HepG2 (cell line): Measurements from ENCODE around the gene BASP1. TPM values are rescaled to one million over a fixed set of nuclear protein-coding genes. Genes with fewer than 3 reads are reported as not detected.

Source experiments
- ATAC-seq: fragments of 200-7000 bp; cut with Tn5 transposase; 3 replicates; pipeline ENCODE4 v1.9.1; 2020; ENCODE audit warnings: mild to moderate bottlenecking, moderate library complexity
- BruUV-seq: library from RNA; stranded (reverse); fragments of 400-500 nt; replicated peaks from 2 replicates; lab custom pipeline; 2021; lab: Mats Ljungman, UMichigan
- CTCF ChIA-PET: fragments of 300-600 bp; formaldehyde crosslinking; extraction: SDS; loops from one replicate; lab custom pipeline; 2021; ENCODE audit warnings: low total read pairs, inconsistent platforms, low intra/inter-chr PET ratio; lab: Yijun Ruan, JAX
- POLR2A ChIA-PET: fragments of 350-600 bp; sonication (Branson Sonifier 250); formaldehyde crosslinking; loops from one replicate; lab custom pipeline; 2020; ENCODE audit warnings: antibody characterized with exemption, inconsistent platforms; lab: Yijun Ruan, JAX
- DNase-seq: peaks from one replicate; pipeline ENCODE4 v3.0.0-alpha.2; 2015; ENCODE audit warnings: low spot score
- FAIRE-seq: peaks from 3 replicates; lab custom pipeline; 2011; peaks lifted over from hg19 to GRCh38; lab: Jason Lieb, UNC
- H2AFZ ChIP-seq: one replicate; pipeline ENCODE4 v1.6.1; 2011; ENCODE audit warnings: low read length, inconsistent platforms
- H3K27ac ChIP-seq: fragments of 300-600 bp; 3 replicates; pipeline ENCODE4 v1.8.0; 2011; ENCODE audit warnings: mixed run types, mild to moderate bottlenecking, mixed read lengths, low read length, inconsistent platforms; ENCODE audit not compliant: insufficient read depth; ENCODE audit errors: extremely low read length
- H3K27me3 ChIP-seq, 2 experiments: fragments of 200-600 bp in 1 of 2; 2 replicates in 1 of 2; 3 replicates in 1 of 2; pipeline versions ENCODE4 v1.6.0 to v1.8.0; 2011; ENCODE audit warnings: low read length in 2 of 2, mild to moderate bottlenecking in 2 of 2, moderate library complexity in 2 of 2, inconsistent platforms in 1 of 2; ENCODE audit not compliant: insufficient read depth in 2 of 2, control insufficient read depth in 1 of 2
- H3K36me3 ChIP-seq, 2 experiments: fragments of 200-600 bp in 1 of 2; replicated peaks in 1 of 2; 2 replicates in 1 of 2; 3 replicates in 1 of 2; pipeline versions ENCODE4 v1.5.1 to v1.8.0; 2011; ENCODE audit warnings: low read length in 2 of 2, inconsistent platforms in 1 of 2; ENCODE audit not compliant: insufficient read depth in 2 of 2, control insufficient read depth in 1 of 2
- H3K4me1 ChIP-seq: 2 replicates; pipeline ENCODE4 v1.5.1; 2012; ENCODE audit warnings: low read length, inconsistent platforms; ENCODE audit not compliant: insufficient read depth
- H3K4me2 ChIP-seq: 2 replicates; pipeline ENCODE4 v1.6.0; 2011; ENCODE audit warnings: low read depth, low read length, inconsistent platforms
- H3K4me3 ChIP-seq, 3 experiments: fragments of 200-600 bp in 1 of 3; sonication (generic), shearing (Covaris generic) in 1 of 3; replicated peaks in 1 of 3; 2 replicates each; pipeline ENCODE4 v1.5.1; 2011 to 2016; ENCODE audit warnings: low read length in 3 of 3, inconsistent platforms in 2 of 3, low read depth in 2 of 3, mild to moderate bottlenecking in 2 of 3, control low read depth in 1 of 3, mixed read lengths in 1 of 3; ENCODE audit not compliant: insufficient read depth in 1 of 3
- H3K79me2 ChIP-seq: one replicate; pipeline ENCODE4 v1.6.1; 2011; ENCODE audit warnings: low read length, inconsistent platforms; ENCODE audit not compliant: insufficient read depth
- H3K9ac ChIP-seq: 2 replicates; pipeline ENCODE4 v1.6.0; 2011; ENCODE audit warnings: mild to moderate bottlenecking, low read depth, low read length, inconsistent platforms; ENCODE audit not compliant: insufficient read depth
- H3K9me3 ChIP-seq: 2 replicates; pipeline ENCODE4 v1.5.1; 2012; ENCODE audit warnings: mild to moderate bottlenecking, low read length
- H4K20me1 ChIP-seq: 2 replicates; pipeline ENCODE4 v1.6.0; 2011; ENCODE audit warnings: inconsistent platforms, mild to moderate bottlenecking, low read length, moderate library complexity; ENCODE audit not compliant: insufficient read depth
- ATM ChIP-seq: fragments of 450-650 bp; IDR thresholded peaks from 2 replicates; pipeline ENCODE4 v1.7.1; 2017; ENCODE audit warnings: mild to moderate bottlenecking, borderline replicate concordance
- FOXO1 ChIP-seq: sonication (generic); formaldehyde crosslinking; IDR thresholded peaks from 2 replicates; pipeline ENCODE4 v1.4.0; 2020; ENCODE audit warnings: missing genetic modification reagents
- HES4 ChIP-seq: sonication (generic); formaldehyde crosslinking; IDR thresholded peaks from 2 replicates; pipeline ENCODE4 v1.9.0; 2021; ENCODE audit warnings: mild to moderate bottlenecking, missing genetic modification reagents, borderline replicate concordance
- HNF4G ChIP-seq, 2 experiments: sonication (generic) in 1 of 2; formaldehyde crosslinking in 1 of 2; IDR thresholded peaks; 2 replicates each; pipeline versions ENCODE4 v1.4.0 to v1.6.1; 2011 to 2020; ENCODE audit warnings: borderline replicate concordance in 2 of 2, low read depth in 2 of 2, mild to moderate bottlenecking in 2 of 2, low read length in 1 of 2, missing genetic modification reagents in 1 of 2, moderate library complexity in 1 of 2
- KDM5A ChIP-seq: fragments of 200-600 bp; sonication (generic); IDR thresholded peaks from 2 replicates; pipeline ENCODE4 v1.7.0; 2018; ENCODE audit warnings: antibody characterized with exemption, mild to moderate bottlenecking, low read length, borderline replicate concordance
- STAG1 ChIP-seq: sonication (generic); formaldehyde crosslinking; IDR thresholded peaks from 2 replicates; pipeline ENCODE4 v1.4.0; 2020; ENCODE audit warnings: missing genetic modification reagents
- THAP11 ChIP-seq: IDR thresholded peaks from 2 replicates; pipeline ENCODE4 v1.6.1; 2016; ENCODE audit warnings: missing biosample characterization, missing genetic modification reagents
- ZBTB8A ChIP-seq: sonication (generic); formaldehyde crosslinking; IDR thresholded peaks from 2 replicates; pipeline ENCODE4 v1.4.0; 2020; ENCODE audit warnings: mild to moderate bottlenecking, low read depth, missing genetic modification reagents, borderline replicate concordance
- ZC3H13 ChIP-seq: sonication (generic); formaldehyde crosslinking; IDR thresholded peaks from 2 replicates; pipeline ENCODE4 v1.8.1; 2023; ENCODE audit warnings: mild to moderate bottlenecking, missing genetic modification reagents, moderate library complexity
- ZNF160 ChIP-seq: sonication (generic); formaldehyde crosslinking; IDR thresholded peaks from 2 replicates; pipeline ENCODE4 v1.8.0; 2022; ENCODE audit warnings: mild to moderate bottlenecking, inconsistent platforms, missing genetic modification reagents
- ZNF251 ChIP-seq: sonication (generic); formaldehyde crosslinking; IDR thresholded peaks from 2 replicates; pipeline ENCODE4 v1.9.0; 2021; ENCODE audit warnings: mild to moderate bottlenecking, missing genetic modification reagents
- ZNF598 ChIP-seq: sonication (generic); formaldehyde crosslinking; IDR thresholded peaks from 2 replicates; pipeline ENCODE4 v1.5.1; 2020; ENCODE audit warnings: mild to moderate bottlenecking, missing genetic modification reagents, borderline replicate concordance
- WGBS: methylation state at CpG from one replicate; pipeline ENCODE4 v1.1.6; 2017; ENCODE audit warnings: low lambda C conversion rate; 5-methylcytosine and 5-hydroxymethylcytosine counted together
- in situ Hi-C: cut with HindIII; loops from 2 replicates; pipeline ENCODE4 v1.10.0; 2017; ENCODE audit warnings: low pct_unique_long_range_greater_than_20kb; ENCODE audit not compliant: extremely low pct_ligation_motif_present
- intact Hi-C: fragments of 100-400 bp; cut with micrococcal nuclease; formaldehyde crosslinking; loops from one replicate; pipeline ENCODE4 v1.10.0; 2022; ENCODE audit not compliant: unreplicated experiment
- polyA plus RNA-seq, 8 experiments: library from polyadenylated mRNA; depleted of rRNA in 3 of 8; stranded (reverse) in 7 of 8; unstranded in 1 of 8; fragments of >200 nt; fragmentation: Illumina TruSeq in 4 of 8; extraction: Trizol in 4 of 8; gene quantifications; 2 replicates each; pipeline versions ENCODE4 v1.2.1 to v1.2.3, GENCODE V29; 2011 to 2016; ENCODE audit warnings: low read depth in 4 of 8, missing spikeins in 1 of 8, mixed read lengths in 1 of 8; ENCODE audit not compliant: insufficient read depth in 1 of 8
- total RNA-seq, 5 experiments: library from RNA; depleted of rRNA; stranded (reverse); fragments of >200 nt; fragmentation: Illumina TruSeq; extraction: Trizol; gene quantifications; 2 replicates each; pipeline ENCODE4 v1.2.3, GENCODE V29; 2016; ENCODE audit warnings: low read depth in 1 of 5
- TF ChIP-seq, protein P1 (sequence below): sonication (generic); formaldehyde crosslinking; IDR thresholded peaks from 2 replicates; pipeline ENCODE4 v1.4.0; 2020; ENCODE audit warnings: missing genetic modification reagents

The BASP1 gene
- total and polyA plus RNA-seq, 2 of the 13 experiments (the other 11 are each of a cell fraction or from before 2014, with no cell fraction given), result 0.04 TPM; not detected in 1

DNA sequence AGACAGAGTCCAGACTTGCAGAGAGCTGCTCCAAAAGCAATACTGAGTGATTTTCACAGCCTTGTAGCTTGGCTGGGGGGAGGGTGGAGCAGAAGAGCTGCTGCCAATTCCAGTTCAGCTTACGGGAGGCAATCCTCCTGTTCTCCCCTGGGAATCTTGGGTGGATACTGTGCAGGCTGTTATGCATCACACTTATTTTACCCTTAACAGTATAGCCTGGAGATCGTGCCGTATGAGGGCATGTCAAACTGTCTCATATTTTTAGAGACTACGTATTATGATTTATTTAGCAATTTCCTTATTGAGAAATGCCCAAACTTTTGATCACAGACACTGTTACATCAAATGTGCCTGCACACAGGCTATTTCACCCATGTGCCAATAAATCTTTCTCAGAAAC lies 85.2 kb downstream of the BASP1 start:
- intact Hi-C loops, result no loop called here
- Histone ChIP-seq H3K4me3 (no peak overlapping the region), H3K36me3 (no peaks in the 10 kb centered on the region), H3K4me2 (no peak overlapping the region), H3K9ac (no peak overlapping the region), H3K27ac (no peak overlapping the region), H3K27me3 (no peaks in the 10 kb centered on the region; a peak in 1 of 5 replicates), H4K20me1 (no peaks in the 10 kb centered on the region), H3K9me3 (no peaks in the 10 kb centered on the region), H3K4me1 (no peaks in the 10 kb centered on the region), H2AFZ (no peak overlapping the region), H3K79me2 (no peaks in the 10 kb centered on the region)
- DNase-seq (no peak), FAIRE-seq (no peak), ATAC-seq (no peak)
- TF ChIP-seq HES4 (CRISPR knock-in tag) (no peak), ZNF160 (CRISPR knock-in tag) (no peak), ZC3H13 (CRISPR knock-in tag) (no peak), ATM (no peak), KDM5A (no peak), HNF4G (IDR thresholded peaks at IDR 0.05; ENCODE audit: borderline replicate concordance, low read depth, low read length) (no peak), HNF4G (CRISPR knock-in tag; IDR thresholded peaks at IDR 0.05; ENCODE audit: borderline replicate concordance, low read depth) (no peak), FOXO1 (CRISPR knock-in tag) (no peak), THAP11 (CRISPR knock-in tag) (no peak), ZNF598 (CRISPR knock-in tag) (no peak), ZNF251 (CRISPR knock-in tag) (no peak), ZBTB8A (CRISPR knock-in tag) (no peak), STAG1 (no peak)
- TF ChIP-seq, protein P1, sequence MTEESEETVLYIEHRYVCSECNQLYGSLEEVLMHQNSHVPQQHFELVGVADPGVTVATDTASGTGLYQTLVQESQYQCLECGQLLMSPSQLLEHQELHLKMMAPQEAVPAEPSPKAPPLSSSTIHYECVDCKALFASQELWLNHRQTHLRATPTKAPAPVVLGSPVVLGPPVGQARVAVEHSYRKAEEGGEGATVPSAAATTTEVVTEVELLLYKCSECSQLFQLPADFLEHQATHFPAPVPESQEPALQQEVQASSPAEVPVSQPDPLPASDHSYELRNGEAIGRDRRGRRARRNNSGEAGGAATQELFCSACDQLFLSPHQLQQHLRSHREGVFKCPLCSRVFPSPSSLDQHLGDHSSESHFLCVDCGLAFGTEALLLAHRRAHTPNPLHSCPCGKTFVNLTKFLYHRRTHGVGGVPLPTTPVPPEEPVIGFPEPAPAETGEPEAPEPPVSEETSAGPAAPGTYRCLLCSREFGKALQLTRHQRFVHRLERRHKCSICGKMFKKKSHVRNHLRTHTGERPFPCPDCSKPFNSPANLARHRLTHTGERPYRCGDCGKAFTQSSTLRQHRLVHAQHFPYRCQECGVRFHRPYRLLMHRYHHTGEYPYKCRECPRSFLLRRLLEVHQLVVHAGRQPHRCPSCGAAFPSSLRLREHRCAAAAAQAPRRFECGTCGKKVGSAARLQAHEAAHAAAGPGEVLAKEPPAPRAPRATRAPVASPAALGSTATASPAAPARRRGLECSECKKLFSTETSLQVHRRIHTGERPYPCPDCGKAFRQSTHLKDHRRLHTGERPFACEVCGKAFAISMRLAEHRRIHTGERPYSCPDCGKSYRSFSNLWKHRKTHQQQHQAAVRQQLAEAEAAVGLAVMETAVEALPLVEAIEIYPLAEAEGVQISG (CRISPR knock-in tag), result no peak
- 21% methylated on average over 3 of the region's 4 CpGs for WGBS
- ChIA-PET CTCF (no interaction called here), POLR2A (no interaction called here)
- BruUV-seq, result no TSS peak
- in situ Hi-C loops, result no loop called here
